GM20000 (cell line): ENCODE data around the gene MAP2K2.
"Not testable (repeated sequence)": the region's sequence is repeated elsewhere in the genome, so short reads cannot be mapped to it uniquely, and the experiment has no call there.

Experiments
- DNase-seq: peaks from one replicate; pipeline ENCODE4 v3.0.0; 2012; ENCODE audit warnings: low spot score
- TF ChIP-seq, protein P1 (sequence below): IDR thresholded peaks from 2 replicates; pipeline ENCODE4 v1.5.1; 2012; ENCODE audit warnings: mild to moderate bottlenecking, control low read depth; ENCODE audit errors: extremely low read depth, missing control alignments

The MAP2K2 gene

DNA sequence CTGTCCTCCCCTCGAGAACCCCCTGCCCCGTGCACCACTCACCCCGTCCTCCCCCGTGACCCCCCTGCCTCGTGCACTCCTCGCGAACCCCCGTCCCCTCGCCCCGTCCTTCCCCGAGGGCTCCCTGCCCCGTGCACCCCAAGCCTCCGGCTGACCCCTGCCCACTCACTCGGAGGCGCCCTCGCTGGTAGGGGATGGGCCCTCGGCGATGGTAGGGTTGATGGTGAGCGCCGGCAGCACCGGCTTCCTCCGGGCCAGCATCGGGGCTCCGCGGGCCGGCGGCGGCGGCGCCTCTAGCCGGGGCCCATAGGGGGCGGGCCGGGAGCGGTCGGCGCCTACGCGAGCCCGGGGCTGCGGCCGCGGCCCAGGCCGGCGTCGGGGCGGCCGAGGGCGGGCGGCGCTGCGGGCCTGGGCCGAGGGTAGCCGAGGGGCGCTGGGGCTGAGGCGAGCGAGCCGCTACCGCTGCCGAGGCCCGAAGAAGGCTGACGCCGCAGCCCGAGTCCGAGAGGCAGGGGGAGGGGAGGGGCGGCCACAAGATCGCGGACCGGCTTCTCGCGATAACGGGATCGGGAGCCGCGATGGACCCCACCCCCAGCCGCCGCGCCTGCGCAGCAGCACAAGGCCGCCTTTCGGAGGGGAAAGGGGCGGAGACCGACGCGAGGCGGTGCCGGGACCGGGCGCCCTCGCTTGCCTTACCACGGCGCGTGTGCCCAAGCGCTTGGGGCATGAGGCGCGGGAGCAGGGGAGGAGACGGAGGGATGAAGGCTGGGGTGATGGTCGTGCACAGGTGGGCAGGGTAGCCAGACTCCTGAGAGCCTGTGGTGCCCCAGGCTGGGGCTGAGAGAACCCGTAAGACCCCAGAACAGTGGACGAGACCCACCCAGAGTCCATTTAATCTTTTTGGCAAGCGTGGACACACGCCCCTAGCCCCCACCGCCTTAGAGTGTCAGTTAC, at the start of gene MAP2K2:
MAP2K2 (minus strand) TSS at position 508 of the 954 bp plus-strand sequence; CDS start at position 261, 247 bp downstream.
- peak; percentile 98 for DNase-seq
- TF ChIP-seq, protein P1, sequence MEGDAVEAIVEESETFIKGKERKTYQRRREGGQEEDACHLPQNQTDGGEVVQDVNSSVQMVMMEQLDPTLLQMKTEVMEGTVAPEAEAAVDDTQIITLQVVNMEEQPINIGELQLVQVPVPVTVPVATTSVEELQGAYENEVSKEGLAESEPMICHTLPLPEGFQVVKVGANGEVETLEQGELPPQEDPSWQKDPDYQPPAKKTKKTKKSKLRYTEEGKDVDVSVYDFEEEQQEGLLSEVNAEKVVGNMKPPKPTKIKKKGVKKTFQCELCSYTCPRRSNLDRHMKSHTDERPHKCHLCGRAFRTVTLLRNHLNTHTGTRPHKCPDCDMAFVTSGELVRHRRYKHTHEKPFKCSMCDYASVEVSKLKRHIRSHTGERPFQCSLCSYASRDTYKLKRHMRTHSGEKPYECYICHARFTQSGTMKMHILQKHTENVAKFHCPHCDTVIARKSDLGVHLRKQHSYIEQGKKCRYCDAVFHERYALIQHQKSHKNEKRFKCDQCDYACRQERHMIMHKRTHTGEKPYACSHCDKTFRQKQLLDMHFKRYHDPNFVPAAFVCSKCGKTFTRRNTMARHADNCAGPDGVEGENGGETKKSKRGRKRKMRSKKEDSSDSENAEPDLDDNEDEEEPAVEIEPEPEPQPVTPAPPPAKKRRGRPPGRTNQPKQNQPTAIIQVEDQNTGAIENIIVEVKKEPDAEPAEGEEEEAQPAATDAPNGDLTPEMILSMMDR: no peak

DNA sequence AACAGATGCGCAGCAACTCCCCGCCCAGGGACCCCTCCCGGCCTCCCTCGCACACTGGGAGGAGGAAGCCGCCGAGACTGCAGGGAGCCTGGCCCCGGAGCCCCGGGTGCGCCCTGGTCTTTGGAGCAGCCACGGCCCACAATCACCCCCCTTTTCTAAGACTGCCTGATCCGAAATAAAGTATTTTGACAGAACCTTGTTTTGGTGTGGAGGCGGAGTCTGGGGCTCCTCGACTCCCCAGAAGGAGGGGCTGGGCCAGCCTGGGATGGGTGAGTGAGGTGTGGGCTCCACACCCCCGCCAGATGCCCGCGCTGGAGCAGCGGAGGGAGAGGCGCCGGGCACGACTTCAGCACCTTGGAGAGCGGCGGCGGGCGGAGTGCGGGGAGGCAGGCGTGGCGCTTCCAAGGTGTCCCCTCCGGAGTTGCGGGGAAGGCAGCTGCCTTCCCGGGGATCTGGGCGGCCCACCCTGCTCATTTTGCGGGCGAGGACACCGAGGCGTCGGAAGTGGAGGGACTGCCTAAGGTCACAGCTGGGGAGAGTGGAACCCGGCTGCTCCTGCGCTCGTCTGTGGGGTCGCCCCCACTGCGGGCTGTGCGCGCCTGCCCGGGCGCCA, 49.0 kb upstream of the MAP2K2 start:
- TF ChIP-seq, protein P1: no peak
- DNase-seq: peak; percentile 66

DNA sequence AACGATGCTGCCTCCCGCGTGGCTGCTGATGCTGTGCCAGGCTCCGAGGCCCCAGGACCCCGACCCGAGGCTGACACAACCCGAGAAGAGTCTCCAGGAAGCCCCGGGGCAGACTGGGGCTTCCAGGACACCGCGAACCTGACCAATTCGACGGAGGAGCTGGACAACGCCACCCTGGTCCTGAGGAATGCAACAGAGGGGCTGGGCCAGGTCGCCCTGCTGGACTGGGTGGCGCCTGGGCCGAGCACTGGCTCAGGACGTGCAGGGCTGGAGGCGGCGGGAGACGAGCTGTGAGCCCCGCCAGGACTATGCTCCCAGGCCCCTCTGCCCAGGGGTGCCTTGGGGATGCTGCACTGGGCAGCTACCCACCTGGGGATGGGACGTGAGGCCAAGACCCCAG, 47.8 kb upstream of the MAP2K2 start:
- TF ChIP-seq, protein P1: no peak
- no peak for DNase-seq

DNA sequence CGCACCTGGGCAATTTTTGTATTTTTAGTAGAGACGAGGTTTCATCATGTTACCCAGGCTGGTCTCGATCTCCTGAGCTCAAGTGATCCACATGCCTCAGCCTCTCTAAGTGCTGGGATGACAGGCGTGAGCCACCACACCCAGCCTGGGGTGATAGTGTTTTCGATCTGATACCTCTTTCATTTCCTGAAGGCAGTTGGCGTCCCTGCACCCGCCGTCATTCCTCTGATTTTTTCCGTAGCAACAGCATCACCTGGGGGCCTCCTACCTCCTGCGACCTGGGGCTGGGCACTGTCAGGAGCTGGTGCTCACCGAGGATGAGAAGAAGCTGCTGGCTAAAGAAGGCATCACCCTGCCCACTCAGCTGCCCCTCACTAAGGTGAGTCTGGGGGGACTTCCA, 40.3 kb upstream of the MAP2K2 start:
- no peak for DNase-seq
- TF ChIP-seq, protein P1: no peak

DNA sequence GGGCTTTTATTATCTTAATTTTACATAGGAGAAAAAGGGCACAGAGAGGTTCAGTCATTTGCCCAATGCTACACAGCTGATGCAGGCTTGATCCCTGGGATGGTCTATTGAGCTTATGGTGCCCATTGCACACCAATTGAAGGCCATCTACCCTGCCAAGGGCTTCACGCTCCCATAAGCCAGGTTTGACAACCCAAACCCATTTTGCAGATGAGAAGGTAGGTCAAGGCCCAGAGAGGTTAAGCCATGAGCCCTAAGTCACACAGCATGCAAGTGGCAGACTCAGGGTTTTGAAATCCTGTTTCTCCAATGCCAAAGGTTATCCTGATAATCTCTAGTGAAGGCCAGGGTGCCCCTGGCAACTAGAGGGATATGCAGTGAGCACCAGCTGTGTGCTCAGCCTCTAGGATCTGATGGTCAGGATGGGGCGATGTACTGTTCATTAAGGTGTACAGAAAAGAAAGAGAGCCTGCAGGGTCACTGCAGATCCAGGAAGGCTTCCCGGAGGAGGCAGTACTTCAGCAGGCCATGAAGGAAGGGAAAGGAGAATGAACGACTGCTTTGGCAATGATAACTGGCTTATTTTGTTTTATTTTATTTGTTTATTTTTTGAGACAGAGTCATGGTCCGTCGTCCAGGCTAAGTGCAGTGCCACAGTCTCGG, 37.6 kb upstream of the MAP2K2 start:
- DNase-seq: no peak
- TF ChIP-seq, protein P1: no peak

DNA sequence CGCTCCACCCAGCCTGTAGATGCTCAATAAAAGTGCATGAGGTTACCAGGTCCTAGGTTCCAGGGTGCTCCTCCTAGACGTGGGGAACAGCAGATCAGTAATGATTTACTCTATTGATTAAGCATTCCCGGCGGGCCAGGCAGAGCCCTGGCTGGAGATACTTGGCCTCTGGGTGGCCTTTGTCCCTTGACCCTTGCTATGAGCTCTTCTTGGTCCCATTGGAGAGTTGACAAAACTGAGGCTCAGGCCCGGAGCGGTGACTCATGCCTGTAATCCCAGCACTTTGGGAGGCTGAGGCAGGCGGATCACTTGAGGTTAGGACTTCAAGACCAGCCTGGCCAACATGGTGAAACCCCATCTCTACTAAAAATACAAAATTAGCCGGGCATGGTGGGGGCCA, 34.0 kb upstream of the MAP2K2 start:
- DNase-seq: not testable (repeated sequence)

DNA sequence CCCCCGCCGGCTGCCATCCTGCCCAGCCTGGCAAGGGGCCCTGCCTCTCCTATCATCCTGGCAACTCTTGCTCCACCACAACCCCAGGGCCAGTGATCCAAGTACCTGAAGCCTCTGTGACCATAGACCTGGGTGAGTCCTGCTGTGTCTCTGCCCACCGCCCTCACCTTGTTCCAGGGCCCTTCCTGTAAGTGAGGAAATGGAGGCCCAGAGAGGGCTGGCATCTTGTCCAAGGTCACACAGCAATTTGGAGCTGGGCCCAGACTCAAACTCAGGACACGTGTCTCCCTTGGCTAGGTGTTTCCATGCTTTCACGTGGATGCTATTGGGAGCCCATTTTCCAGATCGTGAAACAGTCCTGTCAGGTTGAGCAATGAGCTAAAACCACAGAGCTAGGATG, 33.2 kb upstream of the MAP2K2 start:
- TF ChIP-seq, protein P1: no peak
- DNase-seq: no peak
